DLD1 (cell line): Measurements from ENCODE around the gene ZHX3.

Source experiments
- in situ Hi-C: cut with HindIII; loops from 2 replicates; pipeline ENCODE4 v1.10.0; 2017; ENCODE audit warnings: low sequenced_read_pairs

Gene ZHX3

DNA sequence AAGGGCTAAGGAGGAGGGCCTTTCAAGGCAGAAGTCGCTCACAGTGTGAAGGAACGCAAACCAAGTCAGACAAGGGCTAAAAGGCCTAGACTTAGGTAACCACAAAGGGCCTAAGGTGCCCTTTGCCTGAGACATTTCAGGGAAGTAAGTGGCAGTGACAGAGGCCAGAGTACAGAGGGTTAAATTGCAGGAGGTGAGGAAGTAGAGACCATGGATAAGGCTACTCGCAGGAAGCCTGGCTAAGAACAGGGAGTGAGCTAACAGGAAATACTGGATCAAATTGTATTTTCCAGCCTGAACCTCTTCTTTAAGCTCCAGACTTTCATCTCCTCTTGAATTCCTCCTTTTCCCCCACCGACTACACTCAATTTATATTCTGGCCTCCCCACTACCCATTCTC lies 16.6 kb downstream of the ZHX3 start:
- in situ Hi-C loops: no loop called here

DNA sequence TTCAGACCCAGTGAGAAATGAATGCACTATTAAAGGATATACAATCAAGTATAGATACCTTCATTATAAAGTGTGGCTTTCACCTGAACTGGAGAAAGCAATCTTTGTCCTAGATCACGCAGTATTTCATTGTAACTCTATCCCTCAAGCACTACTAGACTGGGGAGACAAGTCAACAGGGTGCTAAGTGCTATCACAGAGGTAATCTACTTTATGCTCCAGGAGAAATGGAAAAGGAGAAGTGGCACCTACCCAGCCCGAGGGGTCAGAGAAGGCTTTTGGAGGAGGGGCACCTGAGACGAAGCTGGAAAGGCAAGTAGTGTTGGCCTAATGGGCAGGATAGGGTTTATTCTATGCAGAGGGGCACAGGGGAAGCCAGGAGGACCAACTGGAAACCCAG lies 17.1 kb downstream of the ZHX3 start:
- in situ Hi-C loops: no loop called here

DNA sequence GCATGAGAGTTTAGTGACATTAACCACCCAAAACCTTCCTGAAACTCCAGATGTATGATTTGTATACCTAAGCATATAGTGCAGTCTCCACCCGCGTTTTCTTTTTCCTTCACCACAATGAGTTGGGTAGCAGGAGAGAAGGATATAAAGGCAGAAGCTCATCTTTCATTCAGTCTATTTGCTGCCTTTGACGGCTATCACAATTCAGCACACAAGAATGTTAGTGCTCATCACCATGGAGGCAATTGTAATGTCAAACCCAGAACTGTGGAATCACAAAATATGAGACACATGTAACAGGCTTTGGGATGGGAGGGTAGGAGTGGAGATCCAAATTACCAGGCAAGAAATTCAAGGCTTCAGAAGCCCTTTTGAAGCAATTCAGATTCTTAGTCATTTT lies 17.6 kb downstream of the ZHX3 start:
- in situ Hi-C loops: no loop called here

GRCh38 chr20:41293269-41294037 lies 24.1 kb downstream of the ZHX3 start:
- in situ Hi-C loops: no loop called here

DNA sequence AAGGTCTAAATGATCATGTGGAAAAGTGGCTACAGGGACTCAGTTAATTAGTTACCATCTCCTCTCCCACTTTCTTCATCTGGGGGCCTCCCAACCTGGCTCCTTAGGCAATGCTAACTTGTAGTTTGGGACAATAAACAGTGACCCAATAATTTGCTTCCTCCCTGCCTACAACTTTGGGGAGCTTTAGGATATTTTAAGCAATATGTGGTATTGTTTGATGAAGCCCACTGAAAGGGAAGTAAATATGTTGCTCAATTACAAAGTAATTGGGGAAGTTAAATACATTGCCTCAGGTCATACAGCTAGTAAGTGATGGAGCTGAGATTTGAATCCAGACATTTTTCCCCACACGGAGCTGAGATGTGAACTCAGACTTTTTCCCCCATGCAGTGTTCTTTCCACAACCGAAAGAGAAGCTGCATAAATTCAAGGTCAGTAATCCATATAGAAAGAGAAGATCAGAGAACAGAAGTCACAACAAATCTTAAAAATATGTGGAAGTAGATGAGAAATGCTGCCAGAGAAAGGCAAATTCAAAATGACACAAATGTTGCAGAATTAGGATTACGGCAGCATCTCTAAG lies 26.6 kb downstream of the ZHX3 start:
- in situ Hi-C loops: no loop called here

DNA sequence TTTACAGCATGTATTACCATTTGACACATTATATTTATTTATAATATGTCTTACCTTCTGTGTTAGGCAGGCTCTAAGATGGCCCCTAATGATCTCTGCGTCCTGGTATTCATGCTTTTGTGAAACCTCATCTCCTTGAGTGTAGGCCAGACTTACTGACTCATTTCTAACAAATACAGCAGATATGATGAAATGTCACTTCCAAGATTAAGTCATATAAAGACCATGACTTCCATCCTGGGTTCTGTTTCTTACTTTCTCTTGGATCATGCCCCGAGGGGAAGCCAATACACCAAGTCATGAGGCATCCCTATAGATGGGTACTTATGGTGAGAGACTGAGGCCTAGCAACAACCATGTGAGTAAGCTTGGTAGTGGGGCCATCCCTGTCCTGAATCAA lies 30.2 kb downstream of the ZHX3 start:
- in situ Hi-C loops: no loop called here

GRCh38 chr20:41286240-41286851 lies 31.2 kb downstream of the ZHX3 start:
- in situ Hi-C loops: no loop called here

DNA sequence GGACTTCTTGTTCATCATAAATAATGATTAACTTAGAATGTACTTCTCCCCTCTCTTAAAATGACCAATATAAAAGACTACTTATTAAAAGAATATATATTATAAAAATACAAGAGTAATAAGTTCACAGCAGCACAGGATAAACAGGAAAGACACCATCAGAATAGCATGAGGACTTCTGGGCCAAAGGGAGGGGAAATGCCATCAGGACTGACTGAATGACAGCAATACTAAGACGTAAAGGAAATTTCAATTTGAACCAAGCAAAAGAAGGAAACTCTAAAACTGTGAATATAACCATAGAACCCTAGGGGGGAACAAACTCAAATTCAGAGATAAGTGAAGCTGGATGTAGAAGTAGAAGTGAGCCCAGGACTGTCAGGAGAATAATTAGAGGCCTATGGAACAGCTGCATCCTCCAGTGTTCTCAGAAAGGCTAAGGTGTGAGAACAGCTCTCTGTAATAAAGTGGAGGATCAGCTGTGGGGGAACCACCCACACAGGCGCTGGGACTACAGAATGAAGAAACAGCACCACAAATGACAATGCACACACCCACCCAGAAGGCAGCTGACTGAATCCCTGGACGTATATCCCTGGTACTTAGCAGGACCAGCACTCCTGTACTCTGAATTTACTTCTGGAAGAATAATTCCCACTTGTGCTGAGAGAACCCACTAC lies 37.8 kb downstream of the ZHX3 start:
- in situ Hi-C loops: no loop called here

DNA sequence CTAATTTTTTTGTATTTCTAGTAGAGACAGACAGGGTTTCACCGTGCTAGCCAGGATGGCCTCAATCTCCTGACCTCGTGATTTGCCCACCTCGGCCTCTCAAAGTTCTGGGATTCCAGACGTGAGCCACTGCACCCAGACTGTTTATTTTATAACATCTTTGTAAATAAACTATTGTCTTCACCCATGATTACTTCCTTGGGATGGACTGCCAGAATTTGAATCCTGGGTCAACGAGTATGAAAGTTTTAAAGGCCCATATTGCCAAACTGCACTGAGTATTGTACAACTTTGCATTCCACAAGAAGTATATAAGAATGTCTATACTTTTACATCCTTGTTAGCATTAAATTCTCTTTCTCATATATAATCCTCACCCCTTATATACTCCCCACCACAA lies 38.6 kb downstream of the ZHX3 start:
- in situ Hi-C loops: no loop called here

DNA sequence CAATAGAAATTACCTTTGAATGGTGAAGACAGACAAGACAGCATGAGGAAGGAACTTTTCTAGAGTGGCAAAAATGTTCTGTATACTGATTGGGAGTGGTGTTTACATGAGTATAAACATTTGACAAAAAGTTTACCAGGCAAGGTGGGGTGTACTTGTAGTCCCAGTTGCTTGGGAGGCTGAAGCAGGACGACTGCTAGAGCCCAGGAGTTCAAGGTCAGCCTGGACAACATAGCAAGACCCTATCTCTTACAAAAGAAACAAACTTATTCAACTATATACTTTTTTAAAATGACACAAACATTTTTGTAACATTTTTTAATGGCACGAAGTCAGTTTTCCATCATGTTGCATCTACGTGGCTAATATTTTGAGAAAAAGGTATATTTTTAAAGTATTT lies 40.5 kb downstream of the ZHX3 start:
- in situ Hi-C loops: no loop called here

DNA sequence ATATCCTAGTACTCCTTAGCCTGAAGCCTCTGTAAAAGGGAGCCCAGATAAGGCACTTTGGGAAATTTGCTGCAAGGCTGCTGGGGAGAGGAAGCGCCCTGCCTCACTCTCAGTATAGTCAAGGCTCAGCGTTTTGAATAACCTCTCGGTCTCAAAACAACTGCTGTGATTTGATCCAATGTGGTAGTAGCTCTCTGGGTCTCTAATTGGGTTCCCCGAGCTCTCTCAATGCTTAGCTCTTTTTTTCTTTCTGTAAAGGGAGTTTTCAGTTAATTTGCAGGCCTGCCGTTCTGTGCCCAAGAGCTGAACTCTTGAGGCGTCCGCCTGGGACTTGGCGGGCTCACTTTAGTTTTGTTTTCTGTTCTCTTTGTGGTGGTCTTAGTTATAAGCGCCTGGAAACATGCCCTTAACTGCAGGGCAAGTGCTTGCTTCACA lies 41.2 kb downstream of the ZHX3 start:
- in situ Hi-C loops: no loop called here

DNA sequence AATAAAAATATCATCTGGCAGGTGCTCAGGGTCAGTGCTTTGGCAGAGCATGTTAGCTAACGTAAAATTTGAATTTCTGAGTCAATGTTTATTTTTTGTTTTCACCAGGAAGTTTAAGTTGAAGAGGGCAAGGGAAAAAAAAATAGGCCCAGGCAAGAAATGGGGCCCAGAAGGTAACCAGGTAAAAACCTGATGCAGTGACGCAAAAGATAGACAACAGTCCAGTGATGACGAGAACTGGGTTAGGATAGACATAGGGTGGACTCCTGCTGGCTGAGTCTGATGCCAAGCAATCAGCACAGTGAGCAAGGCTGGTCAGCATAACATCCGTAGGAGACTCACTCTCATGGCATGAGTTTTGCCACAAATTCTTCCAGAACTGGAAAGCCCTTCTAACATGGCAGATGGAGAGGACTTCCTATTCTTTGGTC lies 42.2 kb downstream of the ZHX3 start:
- in situ Hi-C loops: no loop called here

DNA sequence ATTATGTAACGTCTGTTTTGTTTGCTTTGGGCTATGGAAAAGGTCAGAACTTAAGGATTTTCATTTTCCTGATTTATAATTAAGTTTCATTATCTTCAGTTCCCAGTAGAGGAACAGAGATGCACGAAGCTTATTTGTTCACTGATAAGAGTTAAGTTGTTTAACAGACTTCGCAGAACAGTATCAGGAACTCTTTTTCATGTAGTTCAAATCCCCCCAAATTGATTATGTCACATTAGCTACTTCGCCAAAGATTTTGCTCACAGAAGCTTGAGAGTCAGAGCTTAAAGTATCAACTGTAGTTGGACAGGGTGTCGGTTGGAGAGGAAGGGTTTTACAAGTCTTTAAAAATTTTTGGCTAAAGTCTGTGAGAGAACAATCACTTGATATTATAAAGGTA lies 43.4 kb downstream of the ZHX3 start:
- in situ Hi-C loops: no loop called here

DNA sequence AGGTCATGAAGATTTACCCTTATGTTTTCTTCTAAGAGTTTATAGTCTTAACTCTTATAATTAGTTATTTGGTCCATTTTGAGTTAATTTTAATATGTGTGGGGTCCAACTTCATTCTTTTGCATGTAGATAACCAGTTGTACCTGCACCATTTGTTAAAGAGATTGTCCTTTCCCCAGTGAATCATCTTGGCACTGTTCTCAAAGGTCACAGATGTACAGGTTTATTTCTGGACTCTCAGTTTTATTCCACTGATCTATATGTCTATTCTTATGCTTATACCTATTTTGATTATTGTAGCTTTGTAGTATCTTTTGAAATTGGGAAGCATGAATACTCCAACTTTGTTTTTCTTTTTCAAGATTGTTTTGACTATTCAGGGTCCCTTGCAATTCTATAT lies 44.1 kb downstream of the ZHX3 start:
- in situ Hi-C loops: no loop called here

- in situ Hi-C loops: no loop called here
These were observed 45.2 kb downstream of the ZHX3 start for GRCh38 chr20:41272339-41272738.

DNA sequence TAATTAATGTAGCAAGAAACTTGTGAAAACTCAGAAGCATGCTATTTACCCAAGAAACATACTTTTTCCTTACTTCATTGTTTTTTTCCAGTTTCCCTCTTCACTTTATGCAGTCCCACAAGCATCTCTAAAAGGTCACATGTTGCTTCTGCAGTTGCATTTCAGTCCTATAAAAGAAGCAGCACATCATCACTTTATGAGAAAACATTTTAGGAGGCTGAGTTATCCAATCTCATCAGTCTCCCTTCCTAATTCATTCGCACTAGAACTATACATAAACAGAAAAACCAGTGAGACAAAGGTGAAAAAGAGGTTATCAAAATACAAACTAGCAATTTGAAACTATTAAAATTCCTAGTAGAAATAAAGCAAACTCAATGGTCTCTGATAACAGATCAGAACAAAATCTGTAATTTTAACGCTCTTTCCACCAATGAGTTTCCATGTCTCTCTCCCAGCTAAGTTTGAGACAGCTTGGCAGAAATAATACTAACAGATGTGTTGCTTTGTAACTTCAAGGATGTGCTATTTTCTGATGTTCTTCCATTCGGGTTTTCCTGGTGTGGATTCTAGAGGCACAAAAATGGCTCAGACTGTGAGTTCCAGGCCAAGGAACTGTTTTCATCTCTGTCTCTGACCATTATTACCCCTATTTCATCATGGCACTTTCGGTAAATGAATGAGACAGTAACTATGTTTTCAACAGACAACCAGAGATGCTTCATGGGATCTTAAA lies 48.4 kb downstream of the ZHX3 start:
- in situ Hi-C loops: no loop called here

- in situ Hi-C loops: no loop called here
These were observed 49.1 kb downstream of the ZHX3 start for GRCh38 chr20:41268402-41268801.

GRCh38 chr20:41265938-41266337 lies 51.6 kb downstream of the ZHX3 start:
- in situ Hi-C loops: no loop called here

GRCh38 chr20:41264819-41265218 lies 52.7 kb downstream of the ZHX3 start:
- in situ Hi-C loops: no loop called here

- in situ Hi-C loops: no loop called here
These were observed 55.5 kb downstream of the ZHX3 start for GRCh38 chr20:41261790-41262717.
